Stimulated activated CD8-positive, alpha-beta memory T cell treated with anti-CD3 and anti-CD28 coated beads, Interleukin-15, amount 100 ng/mL, for 24 hours (primary cell): Measurements from ENCODE around the gene SIGLEC7.

Experiments
- DNase-seq: peaks from one replicate; pipeline ENCODE4 v3.0.0-alpha.2; 2020; ENCODE audit warnings: low read depth

SIGLEC7 gene

GRCh38 chr19:51119101-51119500 lies 23.0 kb upstream of the SIGLEC7 start:
- no peak for DNase-seq

- no peak for DNase-seq
Measured at GRCh38 chr19:51119611-51120010, 22.5 kb upstream of the SIGLEC7 start.

- no peak for DNase-seq
Measured at GRCh38 chr19:51120160-51120559, 21.9 kb upstream of the SIGLEC7 start.

- no peak for DNase-seq
Measured at GRCh38 chr19:51121257-51121656, 20.8 kb upstream of the SIGLEC7 start.

- DNase-seq, result no peak
Measured at GRCh38 chr19:51122112-51122981, 19.8 kb upstream of the SIGLEC7 start.

- no peak for DNase-seq
Measured at GRCh38 chr19:51123381-51123800, 18.7 kb upstream of the SIGLEC7 start.

- no peak for DNase-seq
Measured at GRCh38 chr19:51123802-51124201, 18.3 kb upstream of the SIGLEC7 start.

GRCh38 chr19:51124216-51124615 lies 17.9 kb upstream of the SIGLEC7 start:
- no peak for DNase-seq

- DNase-seq, result no peak
Measured at GRCh38 chr19:51124729-51125128, 17.4 kb upstream of the SIGLEC7 start, which contains the start of gene SIGLEC9. Gene SIGLEC9 (plus strand): TSS chr19:51124906. CDS start chr19:51124975, 69 bp downstream.

GRCh38 chr19:51125421-51126075 lies 16.6 kb upstream of the SIGLEC7 start:
- DNase-seq, result no peak

GRCh38 chr19:51127032-51127431 lies 15.1 kb upstream of the SIGLEC7 start:
- DNase-seq, result no peak

- no peak for DNase-seq
Measured at GRCh38 chr19:51127755-51128154, 14.3 kb upstream of the SIGLEC7 start.

GRCh38 chr19:51128227-51128626 lies 13.9 kb upstream of the SIGLEC7 start:
- DNase-seq, result no peak

- DNase-seq, result no peak
Measured at GRCh38 chr19:51129716-51130115, 12.4 kb upstream of the SIGLEC7 start.

GRCh38 chr19:51131780-51132680 lies 10.1 kb upstream of the SIGLEC7 start:
- DNase-seq, result no peak

GRCh38 chr19:51135004-51135403 lies 7.1 kb upstream of the SIGLEC7 start:
- DNase-seq, result no peak

GRCh38 chr19:51135986-51136762 lies 5.9 kb upstream of the SIGLEC7 start:
- DNase-seq, result no peak

GRCh38 chr19:51136851-51137551 lies 5.1 kb upstream of the SIGLEC7 start:
- DNase-seq, result no peak

GRCh38 chr19:51137792-51138425 lies 4.2 kb upstream of the SIGLEC7 start:
- no peak for DNase-seq

GRCh38 chr19:51138549-51138979 lies 3.5 kb upstream of the SIGLEC7 start:
- no peak for DNase-seq
